22Rv1 (cell line): ENCODE results near the gene AUTS2.

Experiments used
- CTCF ChIP-seq: fragments of 450-650 bp; IDR thresholded peaks from 2 replicates; pipeline ENCODE4 v1.5.1; 2017; ENCODE audit warnings: mild to moderate bottlenecking
- ZFX ChIP-seq: fragments of 450-650 bp; IDR thresholded peaks from 2 replicates; pipeline ENCODE4 v1.6.1; 2017; ENCODE audit warnings: antibody characterized with exemption, borderline replicate concordance

DNA sequence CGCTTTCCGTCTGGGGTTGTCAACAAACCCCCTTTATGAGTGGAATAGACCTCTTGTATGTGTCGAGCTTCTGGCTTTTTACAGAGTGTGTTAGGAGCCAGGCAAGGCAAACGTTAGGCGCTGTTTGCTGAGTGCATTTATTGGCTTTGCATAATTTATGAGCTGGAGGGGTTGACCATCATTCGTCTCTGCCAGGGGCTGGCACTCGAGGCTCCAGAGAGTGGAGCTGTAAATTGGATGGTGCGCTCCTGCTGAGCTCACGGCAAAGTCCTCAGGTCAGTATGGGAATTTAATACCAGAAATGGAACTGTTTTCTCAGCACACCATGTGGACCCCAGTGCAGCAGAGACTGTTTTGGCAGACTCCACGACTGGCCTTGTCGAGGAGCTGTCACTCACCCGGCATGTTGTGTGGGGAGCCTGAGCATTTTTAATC, 834.3 kb downstream of the AUTS2 start:
- TF ChIP-seq CTCF (no peak), ZFX (no peak)
